GM12801 (cell line): ENCODE data around the gene CAMK1G.

Experiments
- CTCF ChIP-seq: IDR thresholded peaks from one replicate; pipeline ENCODE4 v1.5.1; 2011; ENCODE audit warnings: control low read depth; ENCODE audit not compliant: insufficient read length; ENCODE audit errors: extremely low read depth

CAMK1G gene

GRCh38 chr1:209554761-209555611 is 28.5 kb upstream of the CAMK1G start:
- TF ChIP-seq CTCF, result no peak

DNA sequence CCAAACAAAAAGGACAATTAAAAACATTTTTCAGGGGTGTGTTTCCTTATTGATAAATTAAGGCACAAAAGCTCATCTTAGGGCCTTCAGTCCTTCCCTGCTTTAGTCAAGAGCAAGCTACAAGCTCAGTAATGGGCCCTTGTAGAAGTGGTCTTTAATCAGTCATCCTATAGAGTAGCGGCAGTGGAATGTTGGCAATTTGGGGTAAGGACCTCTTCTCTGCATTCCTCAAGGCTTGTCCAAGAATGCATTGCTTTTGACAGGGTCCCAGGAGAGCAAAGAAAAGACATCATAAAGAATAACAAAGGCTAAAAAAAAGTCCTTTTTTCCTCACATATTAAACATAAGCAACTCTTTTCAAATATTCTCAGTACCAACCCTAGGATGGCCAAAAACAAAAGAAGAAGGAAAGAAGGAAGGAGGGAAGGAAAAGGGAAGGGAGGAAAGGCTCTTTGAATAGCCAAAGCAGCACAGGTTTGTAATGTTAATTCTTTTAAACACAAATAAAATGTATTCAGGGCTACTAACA is 27.3 kb upstream of the CAMK1G start:
- TF ChIP-seq CTCF, result no peak

DNA sequence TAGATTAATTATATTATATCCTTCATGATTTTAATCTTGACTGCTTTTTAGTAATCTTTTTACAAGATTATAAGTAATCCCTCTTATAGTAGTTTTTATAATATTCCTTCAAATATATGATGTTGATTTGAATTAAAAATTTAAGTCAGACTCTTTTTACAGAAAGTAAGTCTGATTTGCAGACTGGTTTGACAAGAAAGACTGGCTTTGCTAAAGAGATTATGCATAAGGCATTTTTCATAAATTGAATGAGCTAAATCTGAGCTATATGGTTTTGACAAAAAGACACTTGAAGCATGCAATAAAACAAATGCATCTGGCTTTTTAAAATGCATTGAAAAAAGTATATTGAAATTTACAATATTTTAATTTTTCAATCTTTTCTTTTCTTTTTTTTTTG is 26.3 kb upstream of the CAMK1G start:
- no peak for TF ChIP-seq CTCF

DNA sequence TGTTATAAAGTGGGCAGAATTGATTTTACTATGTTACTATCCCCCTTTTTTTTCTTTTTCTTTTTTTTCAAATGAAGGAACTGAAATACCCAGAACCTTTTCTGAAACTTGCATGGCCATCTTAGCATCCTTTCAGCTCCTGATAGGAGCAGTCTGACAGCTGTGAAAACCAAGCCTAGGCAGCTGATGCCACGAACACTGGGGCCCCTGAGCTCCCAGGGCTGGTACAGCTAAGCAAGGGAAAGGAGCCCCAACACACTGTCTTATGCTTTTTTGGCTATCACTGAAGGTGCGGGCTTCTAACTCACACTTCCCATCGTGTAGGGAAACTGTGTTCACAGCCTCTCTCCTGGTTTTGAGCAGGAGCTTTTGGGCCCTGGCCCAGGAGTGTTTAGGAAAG is 23.0 kb upstream of the CAMK1G start:
- no peak for TF ChIP-seq CTCF

DNA sequence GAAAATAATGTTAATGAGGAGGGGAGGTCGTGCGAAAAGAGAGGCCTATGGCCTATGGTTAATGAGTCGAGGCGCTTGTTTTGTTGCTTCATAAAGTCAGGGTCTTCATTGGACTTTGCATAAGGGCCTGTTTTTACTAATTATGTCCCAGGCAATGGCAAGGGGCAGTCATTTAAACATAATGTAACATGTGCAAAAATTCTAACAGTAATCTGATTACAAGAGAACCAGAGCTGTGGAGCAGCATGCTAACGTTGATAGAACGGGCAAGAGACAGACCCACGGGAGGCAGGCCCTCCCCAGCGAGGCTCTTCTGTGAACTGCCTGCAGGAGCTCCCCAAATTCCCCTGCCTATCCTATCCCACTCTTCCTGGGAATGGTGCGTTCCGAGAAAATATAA is 22.6 kb upstream of the CAMK1G start:
- no peak for TF ChIP-seq CTCF

DNA sequence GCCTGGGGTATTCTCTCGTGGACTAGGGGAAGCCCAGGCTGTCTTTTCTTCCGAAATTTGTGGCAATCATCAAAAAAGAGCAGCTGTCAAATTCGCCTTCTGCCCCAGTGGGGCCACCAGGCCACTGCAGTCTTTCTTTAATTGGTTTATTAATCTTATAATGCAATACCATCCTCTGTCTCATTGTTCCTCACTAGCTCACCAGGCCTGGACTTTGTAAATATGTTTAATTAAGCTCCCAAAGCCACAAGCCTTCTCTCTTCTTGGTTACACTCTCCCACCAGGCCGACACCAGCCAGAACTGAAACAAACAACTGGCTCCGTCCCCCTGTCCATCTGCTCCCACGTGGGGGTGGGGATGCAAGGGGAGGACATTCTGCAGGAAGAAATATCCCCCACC is 22.0 kb upstream of the CAMK1G start:
- no peak for TF ChIP-seq CTCF

GRCh38 chr1:209564849-209565248 is 18.7 kb upstream of the CAMK1G start:
- TF ChIP-seq CTCF, result no peak
